UCSD-AML1 (cell line): ENCODE results near the gene PLD2.
A peak's percentile ranks its signal among the peaks of the same experiment; 100 is the strongest.

Experiments
- DNase-seq: peaks from one replicate; lab custom pipeline; 2025; ENCODE audit not compliant: unreplicated experiment; lab: John Stamatoyannopoulos, UW

PLD2 gene

DNA sequence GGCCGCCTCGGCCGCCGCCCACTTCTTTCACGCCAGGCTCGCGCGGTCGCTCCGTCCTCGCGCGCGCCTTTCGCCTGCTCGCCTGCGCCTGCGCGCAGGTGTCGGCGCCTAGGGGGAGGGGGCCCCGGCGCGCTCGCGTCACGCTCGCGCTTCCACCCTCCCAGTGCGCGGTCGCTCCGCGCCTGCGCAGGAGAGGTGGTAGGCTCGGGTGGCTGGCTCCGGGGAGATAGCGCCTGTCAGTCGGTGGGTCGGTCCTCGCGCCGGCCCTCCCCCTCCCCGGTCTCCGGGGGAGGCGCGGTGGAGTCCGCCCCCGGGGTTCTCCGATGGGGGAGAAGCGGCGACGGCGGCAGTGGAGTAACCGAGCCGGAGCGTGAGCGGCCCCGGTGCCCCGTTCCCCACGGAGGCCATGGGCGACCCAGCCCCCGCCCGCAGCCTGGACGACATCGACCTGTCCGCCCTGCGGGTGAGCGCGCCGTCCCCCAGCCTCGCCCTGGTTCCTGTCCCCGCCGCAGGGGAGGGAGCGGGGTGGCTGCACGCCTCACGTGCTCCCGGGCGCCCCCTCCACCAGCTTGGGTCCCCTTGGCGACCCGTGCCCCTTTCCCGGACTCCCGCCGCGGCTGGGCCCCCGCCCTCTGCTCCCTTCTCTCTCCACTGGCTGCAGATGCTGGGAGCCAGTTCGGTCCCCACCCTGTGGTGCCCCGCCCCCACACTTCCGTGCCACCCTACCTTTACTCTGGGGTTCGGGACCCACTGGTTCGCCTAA is 26.4 kb downstream of the PLD2 start, which contains the start of gene MINK1:
Gene MINK1 (plus strand): TSS at position 163 of the 763 bp plus-strand sequence. CDS start 244 bp downstream, at position 407.
- DNase-seq = peak; percentile 95

GRCh38 chr17:4833941-4834680 is 27.2 kb downstream of the PLD2 start:
- DNase-seq = peak; percentile 32

DNA sequence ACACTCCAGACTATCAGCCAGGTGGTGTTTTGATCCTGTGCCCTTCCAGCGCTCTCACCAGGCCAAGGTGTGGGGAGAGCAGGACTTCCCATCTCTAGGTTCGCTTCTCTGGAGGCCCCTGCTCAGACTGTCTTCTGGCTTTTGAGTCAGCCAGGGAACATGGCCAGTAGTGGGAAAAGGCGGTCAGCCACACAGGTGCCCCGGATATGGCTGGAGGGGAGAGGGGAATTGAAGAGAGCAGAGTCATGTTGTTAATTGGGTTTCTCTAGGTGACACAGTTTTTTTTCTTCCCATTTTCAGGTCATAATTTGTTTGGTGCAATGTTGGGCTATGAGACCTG is 27.7 kb downstream of the PLD2 start:
- no peak for DNase-seq

GRCh38 chr17:4836221-4836620 is 29.3 kb downstream of the PLD2 start:
- DNase-seq = no peak

DNA sequence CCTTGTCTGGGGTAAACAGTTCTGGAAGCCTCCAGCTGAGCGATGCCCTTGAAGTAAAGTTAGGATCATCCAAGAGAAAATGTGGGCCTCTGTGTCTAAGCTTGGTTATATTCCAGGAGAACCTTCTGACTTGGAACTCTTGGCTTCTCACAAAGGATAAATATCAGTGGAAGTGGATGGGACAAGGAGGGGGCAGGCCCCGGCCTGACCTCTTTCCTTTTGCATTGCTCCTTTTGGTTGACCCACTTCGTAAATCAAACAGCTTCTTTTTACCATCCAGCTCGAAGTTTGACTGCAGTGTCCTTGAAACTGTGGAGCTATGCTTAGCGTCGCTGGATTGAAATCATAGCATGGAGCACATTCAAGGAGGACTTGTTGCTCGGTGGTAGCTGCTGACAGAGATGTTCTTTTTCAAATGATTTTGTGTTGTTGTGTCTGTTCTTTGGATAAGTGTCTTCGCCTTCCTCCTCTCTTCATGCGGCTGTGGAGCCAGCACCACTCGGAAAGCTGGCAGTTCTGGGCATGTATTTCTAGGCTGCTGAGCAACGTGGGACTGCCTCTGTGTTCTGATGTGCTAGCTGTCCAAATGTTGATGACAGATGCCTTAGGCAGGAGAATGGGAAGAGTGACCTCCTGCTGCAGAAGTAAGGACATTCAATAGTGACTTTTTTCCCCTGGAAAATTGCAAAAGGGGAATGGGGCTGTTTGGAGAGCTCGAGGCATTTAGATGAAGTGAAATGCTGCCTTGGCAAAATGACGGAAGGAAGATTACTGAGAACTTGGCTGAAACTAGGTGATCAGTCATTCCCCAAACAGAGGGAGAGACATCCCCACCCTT is 30.7 kb downstream of the PLD2 start:
- DNase-seq = no peak

GRCh38 chr17:4838309-4838785 is 31.4 kb downstream of the PLD2 start:
- DNase-seq = no peak

- no peak for DNase-seq
Measured at GRCh38 chr17:4839221-4839620, 32.3 kb downstream of the PLD2 start.

GRCh38 chr17:4839965-4840892 is 33.3 kb downstream of the PLD2 start:
- no peak for DNase-seq

DNA sequence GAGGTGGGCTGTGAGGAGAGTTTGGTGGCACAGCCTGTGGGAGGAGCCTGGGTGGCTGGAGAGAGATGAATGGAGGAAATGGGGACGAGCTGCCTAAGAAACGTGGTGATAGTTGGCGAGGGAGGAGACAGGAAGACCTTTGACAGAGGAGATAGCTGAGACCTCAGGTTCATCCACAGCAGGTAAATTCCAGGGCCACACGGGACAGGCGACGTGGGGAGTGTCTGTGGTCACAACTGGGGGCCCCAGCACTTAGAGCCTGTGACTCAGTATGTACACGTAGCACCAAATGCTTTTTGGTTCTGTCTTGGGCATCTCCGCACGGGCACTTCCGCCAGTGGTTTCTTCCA is 33.9 kb downstream of the PLD2 start:
- DNase-seq = no peak

- DNase-seq = no peak
Measured at GRCh38 chr17:4842376-4842775, 35.4 kb downstream of the PLD2 start.

DNA sequence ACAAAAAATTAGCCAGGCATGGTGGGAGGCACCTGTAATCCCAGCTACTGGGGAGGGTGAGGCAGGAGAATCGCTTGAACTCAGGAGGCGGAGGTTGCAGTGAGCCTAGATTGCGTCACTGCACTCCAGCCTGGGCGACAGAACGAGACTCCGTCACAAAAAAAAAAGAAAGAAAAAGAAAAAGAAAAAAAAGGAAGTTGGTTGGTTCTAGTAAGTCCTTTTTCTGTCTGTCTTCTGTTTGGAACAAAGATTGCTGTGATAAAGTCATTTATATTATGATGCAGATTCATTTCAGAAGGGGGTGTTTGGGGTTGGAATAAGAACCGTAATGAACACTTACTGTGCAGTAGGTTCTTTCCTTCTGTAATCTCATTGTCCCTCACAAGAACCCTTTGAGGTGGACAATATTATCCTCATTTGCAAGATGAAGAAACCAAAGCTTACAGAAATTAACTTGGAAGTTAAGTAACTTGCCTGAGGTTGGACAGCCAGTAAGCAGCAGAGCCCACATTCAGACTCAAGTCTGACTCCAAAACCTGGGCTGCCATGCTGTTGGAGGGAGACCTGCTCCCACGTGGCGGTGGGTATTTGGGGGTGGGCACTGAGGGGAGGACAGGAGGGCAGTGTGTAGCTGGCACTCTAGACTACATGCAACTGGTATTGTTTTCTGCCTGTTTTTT is 36.5 kb downstream of the PLD2 start:
- no peak for DNase-seq

GRCh38 chr17:4845118-4845517 is 38.2 kb downstream of the PLD2 start:
- DNase-seq = no peak

- DNase-seq = no peak
Measured at GRCh38 chr17:4846635-4847390, 39.9 kb downstream of the PLD2 start.

GRCh38 chr17:4849011-4849536 is 42.1 kb downstream of the PLD2 start:
- DNase-seq = no peak

DNA sequence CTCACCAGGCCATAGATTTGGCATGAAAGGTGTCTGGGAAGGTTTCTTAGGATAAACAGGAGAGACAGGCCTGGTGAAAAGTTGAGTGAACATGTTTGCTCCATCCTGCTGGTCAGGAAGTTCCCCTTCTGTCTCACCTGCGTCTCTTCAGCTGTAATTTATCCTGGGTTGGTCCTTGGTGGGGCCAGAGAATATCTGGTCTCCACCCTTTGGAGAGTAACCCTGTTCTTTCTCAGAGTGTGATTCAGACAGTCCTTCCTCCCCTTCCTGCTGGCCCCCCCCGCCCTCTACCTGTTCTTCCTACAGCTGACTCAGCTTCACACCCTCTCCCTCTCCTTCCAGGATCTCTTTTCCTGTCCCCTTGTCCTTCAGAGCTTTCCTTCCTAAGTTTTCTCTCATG is 43.3 kb downstream of the PLD2 start:
- DNase-seq = no peak

DNA sequence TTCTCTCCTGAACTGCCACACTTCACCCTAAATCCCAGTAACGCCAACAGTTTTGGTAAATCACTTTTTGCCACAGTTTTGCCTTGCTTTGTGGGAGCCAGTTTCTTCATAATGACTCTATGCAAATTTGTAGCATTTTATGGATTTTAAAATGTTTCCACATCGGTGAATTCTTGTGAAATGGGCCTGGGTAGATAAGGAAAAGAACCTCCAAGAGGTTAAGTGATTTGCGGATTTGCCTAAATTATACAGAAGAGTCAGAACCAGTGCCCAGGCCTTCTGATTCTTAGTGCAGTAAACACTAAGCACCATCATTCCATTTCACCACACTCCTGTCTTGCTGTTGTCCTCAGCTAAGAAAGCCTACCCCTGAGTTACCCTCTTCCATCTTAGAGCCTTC is 44.1 kb downstream of the PLD2 start:
- DNase-seq = no peak

DNA sequence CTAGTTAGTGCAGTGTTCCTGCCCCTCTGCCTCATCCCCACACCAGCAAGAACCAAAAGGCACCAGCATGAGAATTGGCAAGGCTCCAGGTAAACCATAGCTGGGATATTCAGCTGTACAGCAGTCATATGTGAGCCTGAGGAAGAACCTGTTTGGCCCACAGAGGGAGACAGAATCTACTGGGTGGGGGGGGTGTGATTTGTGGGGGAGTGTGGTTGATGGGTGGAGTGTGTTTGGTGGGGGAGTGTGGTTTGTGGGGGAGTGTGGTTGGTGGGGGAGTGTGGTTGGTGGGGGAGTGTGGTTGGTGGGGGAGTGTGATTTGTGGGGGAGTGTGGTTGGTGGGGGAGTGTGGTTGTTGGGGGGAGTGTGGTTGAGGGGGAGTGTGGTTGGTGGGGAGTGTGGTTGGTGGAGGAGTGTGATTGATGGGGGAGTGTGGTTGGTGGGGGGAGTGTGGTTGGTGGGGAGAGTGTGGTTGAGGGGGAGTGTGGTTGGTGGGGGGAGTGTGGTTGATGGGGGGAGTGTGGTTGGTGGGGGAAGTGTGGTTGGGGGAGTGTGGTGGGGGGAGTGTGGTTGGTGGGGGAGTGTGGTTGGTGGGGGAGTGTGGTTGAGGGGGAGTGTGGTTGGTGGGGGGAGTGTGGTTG is 45.7 kb downstream of the PLD2 start:
- DNase-seq = no peak

GRCh38 chr17:4853208-4853671 is 46.3 kb downstream of the PLD2 start:
- DNase-seq = no peak
